Keratinocyte (primary cell): ENCODE data around the gene NCKAP5.

Source experiments
- CTCF ChIP-seq, 3 experiments: IDR thresholded peaks in 1 of 3; conservative IDR thresholded peaks in 1 of 3; optimal IDR thresholded peaks in 1 of 3; 2 replicates in 2 of 3; 3 replicates in 1 of 3; pipeline versions ENCODE3 to v1.5.1; 2011; ENCODE audit warnings: low read length in 3 of 3, mild to moderate bottlenecking in 3 of 3, moderate library complexity in 2 of 3, control low read depth in 1 of 3, inconsistent platforms in 1 of 3; ENCODE audit not compliant: insufficient read depth in 2 of 3; ENCODE audit errors: extremely low read depth in 1 of 3
- EZH2 ChIP-seq: IDR thresholded peaks from one replicate; pipeline ENCODE4 v1.6.1; 2012; ENCODE audit warnings: inconsistent platforms, mild to moderate bottlenecking, low read length, moderate library complexity

- no peak for TF ChIP-seq CTCF (optimal IDR thresholded peaks at IDR 0.05 in 1 of 3, IDR thresholded peaks at IDR 0.05 in 1 of 3, conservative IDR thresholded peaks at IDR 0.05 in 1 of 3; ENCODE audit: extremely low read depth in 1 of 3, insufficient read depth in 2 of 3, low read length in 3 of 3)
- TF ChIP-seq EZH2 = no peak
These were observed 620.1 kb downstream of the NCKAP5 start for GRCh38 chr2:132948211-132948610.
